GM18499 (cell line): Measurements from ENCODE around the gene BRWD1.
"Not testable (repeated sequence)": the region's sequence is repeated elsewhere in the genome, so short reads cannot be mapped to it uniquely, and the experiment has no call there.

Source experiments
- ATAC-seq: cut with Tn5 transposase; IDR thresholded peaks from one replicate; pipeline ENCODE4 v1.9.1; 2021; ENCODE audit warnings: moderate number of reproducible peaks; ENCODE audit not compliant: insufficient read depth, unreplicated experiment

Gene BRWD1

GRCh38 chr21:39144191-39144590, 169.2 kb downstream of the BRWD1 start:
- no peak for ATAC-seq

GRCh38 chr21:39142972-39143371, 170.5 kb downstream of the BRWD1 start:
- ATAC-seq: no peak

DNA sequence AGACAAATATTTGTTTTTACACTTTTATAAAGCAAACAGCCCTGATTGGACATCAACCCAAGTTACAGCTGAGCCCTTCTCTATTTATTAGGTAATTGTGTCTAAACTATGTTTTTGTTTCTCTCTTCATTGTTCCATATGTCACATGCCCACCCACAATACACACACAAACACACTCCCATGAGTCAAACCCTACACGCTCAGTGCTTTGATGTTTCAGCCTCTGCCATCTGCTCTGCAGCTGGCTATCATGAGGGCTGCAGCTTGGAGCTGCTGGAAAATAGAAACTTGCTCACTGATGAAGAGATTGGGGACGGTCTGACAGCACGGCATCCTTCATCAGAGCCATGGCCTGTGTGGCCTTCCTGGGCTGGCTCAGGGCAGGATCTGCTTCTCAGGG, 171.9 kb downstream of the BRWD1 start:
- ATAC-seq: no peak

- ATAC-seq: no peak
Measured at GRCh38 chr21:39137248-39138178, 175.9 kb downstream of the BRWD1 start.

- no peak for ATAC-seq
Measured at GRCh38 chr21:39136711-39137110, 176.7 kb downstream of the BRWD1 start.

GRCh38 chr21:39136138-39136537, 177.3 kb downstream of the BRWD1 start:
- not testable (repeated sequence) for ATAC-seq

- ATAC-seq: no peak
Measured at GRCh38 chr21:39134288-39134810, 179.1 kb downstream of the BRWD1 start.
